Astrocyte (in vitro differentiated cells and primary cell): ENCODE data around the gene RAB39A.

Experiments
- EZH2 ChIP-seq: IDR thresholded peaks from 2 replicates; pipeline ENCODE4 v1.6.1; 2012; ENCODE audit warnings: mild to moderate bottlenecking, low read length, inconsistent platforms; ENCODE audit not compliant: insufficient read depth
- TF ChIP-seq, protein P1 (sequence below): IDR thresholded peaks from 2 replicates; pipeline ENCODE4 v1.5.1; 2011; ENCODE audit warnings: low read depth, mild to moderate bottlenecking, inconsistent platforms, low read length, moderate library complexity; ENCODE audit not compliant: insufficient read depth

DNA sequence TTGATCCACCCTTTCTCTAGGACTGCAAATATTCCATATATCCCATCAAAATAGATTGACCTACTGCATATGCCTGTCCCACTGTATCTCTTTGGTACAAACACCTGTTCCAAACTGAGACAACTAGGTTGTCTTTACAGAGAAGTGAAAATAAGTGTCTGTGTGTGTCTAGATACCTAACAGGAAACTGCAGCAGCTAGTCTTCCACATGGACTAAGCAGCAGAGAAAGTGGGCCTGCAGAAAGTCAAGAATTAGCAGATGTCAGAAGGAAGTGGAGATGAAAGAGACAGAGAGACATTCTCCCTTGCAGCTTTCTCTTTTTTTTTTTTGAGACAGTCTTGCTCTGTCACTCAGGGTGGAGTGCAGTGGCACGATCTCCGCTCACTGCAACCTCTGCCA lies 3.9 kb upstream of the RAB39A start:
- TF ChIP-seq, protein P1, sequence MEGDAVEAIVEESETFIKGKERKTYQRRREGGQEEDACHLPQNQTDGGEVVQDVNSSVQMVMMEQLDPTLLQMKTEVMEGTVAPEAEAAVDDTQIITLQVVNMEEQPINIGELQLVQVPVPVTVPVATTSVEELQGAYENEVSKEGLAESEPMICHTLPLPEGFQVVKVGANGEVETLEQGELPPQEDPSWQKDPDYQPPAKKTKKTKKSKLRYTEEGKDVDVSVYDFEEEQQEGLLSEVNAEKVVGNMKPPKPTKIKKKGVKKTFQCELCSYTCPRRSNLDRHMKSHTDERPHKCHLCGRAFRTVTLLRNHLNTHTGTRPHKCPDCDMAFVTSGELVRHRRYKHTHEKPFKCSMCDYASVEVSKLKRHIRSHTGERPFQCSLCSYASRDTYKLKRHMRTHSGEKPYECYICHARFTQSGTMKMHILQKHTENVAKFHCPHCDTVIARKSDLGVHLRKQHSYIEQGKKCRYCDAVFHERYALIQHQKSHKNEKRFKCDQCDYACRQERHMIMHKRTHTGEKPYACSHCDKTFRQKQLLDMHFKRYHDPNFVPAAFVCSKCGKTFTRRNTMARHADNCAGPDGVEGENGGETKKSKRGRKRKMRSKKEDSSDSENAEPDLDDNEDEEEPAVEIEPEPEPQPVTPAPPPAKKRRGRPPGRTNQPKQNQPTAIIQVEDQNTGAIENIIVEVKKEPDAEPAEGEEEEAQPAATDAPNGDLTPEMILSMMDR = no peak
- no peak for TF ChIP-seq EZH2
